ENCODE results near the gene IDH3A. TPM values are rescaled to one million over a fixed set of nuclear protein-coding genes. Genes with fewer than 3 reads are reported as not detected.

Gene IDH3A
- total RNA-seq, 1 experiment from 2014 or later = 115 TPM

DNA sequence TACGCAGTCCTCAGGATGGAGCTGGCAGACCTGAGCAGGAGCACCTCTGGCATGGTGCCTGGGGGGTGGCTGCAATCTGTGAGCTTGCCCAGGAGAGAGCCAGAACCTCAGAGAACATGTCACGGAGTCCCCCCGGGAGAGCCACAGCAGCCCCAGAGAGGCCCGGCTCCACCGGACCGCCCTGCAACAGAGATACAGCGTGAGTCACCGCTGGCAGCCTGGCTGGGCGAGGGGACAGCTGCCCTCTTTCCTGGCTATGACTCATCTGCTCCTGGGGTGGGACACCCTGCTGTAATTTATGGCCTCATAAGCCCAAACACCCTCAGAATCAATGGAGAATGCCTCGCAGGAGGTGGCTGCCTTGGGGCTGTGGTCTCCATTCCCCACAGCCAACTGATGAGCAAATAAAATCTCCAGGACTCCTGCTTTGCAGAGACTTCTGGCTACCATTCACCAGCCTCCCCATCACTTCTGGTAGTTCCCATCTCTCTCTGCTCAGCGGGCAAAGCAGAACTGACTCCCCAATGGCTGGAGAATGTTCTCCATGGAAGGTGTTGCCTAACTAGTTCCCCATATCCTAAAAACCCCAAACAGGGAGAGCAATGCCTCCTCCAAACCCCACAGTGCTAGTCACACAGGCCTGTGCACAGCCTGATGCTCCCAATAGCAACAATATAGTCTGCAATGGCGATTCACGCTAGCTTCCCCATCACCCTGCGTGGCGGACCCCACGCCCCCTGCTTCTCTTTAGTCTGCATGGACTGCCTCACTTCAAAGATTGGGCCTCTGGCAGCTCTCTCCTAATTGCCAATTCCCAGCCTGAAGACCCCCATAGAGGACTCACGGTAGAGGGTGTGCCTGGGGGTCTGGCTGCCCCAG is 63.6 kb downstream of the IDH3A start:
- DNase-seq (ENCODE audit: low read depth, low spot score) (peak; percentile 41), ATAC-seq (peak; percentile 88)
- RAD21 ChIA-PET (ENCODE audit: low non-redundant PET in 1 of 2, low total read pairs in 2 of 2, uncharacterized antibody in 2 of 2, unreplicated experiment in 2 of 2) = no interaction called here
- intact Hi-C loops (cut with micrococcal nuclease) = no loop called here
- Histone ChIP-seq H3K36me3 (ENCODE audit: control insufficient read depth in 1 of 2, insufficient read depth in 2 of 2, low read length in 2 of 2) (no peaks in the 10 kb centered on the region), H3K27me3 (ENCODE audit: insufficient read depth, low read length) (no peaks in the 10 kb centered on the region), H3K9me3 (ENCODE audit: control insufficient read depth in 1 of 2, insufficient read depth in 1 of 2, low read depth in 1 of 2, low read length in 2 of 2) (no peaks in the 10 kb centered on the region), H3K9ac (ENCODE audit: low read length) (no peak overlapping the region), H3K4me2 (ENCODE audit: low read length) (peak overlapping the region; percentile 75), H4K20me1 (ENCODE audit: insufficient read depth) (no peaks in the 10 kb centered on the region), H3K4me3 (replicated peaks in 1 of 2; ENCODE audit: low read depth in 1 of 2, low read length in 2 of 2) (peak overlapping the region; percentile 17 to 28; a peak in 3 of 4 replicates), H2AFZ (ENCODE audit: low read depth, low read length, poor library complexity, severe bottlenecking) (no peak overlapping the region), H3K27ac (ENCODE audit: low read depth, low read length) (peak overlapping the region; percentile 4; the same call in 1 of the 2 replicates), H3K9me2 (ENCODE audit: insufficient read depth) (no peaks in the 10 kb centered on the region), H3K4me1 (ENCODE audit: control insufficient read depth in 1 of 2, insufficient read depth in 2 of 2, low read length in 2 of 2) (peaks cover 45 to 80% of the 10 kb centered on the region in 2 experiments), H3K79me2 (ENCODE audit: insufficient read depth, low read length) (no peaks in the 10 kb centered on the region)
- no TSS peak for BruUV-seq (replicated peaks)
- POLR2A ChIA-PET = no interaction called here
- no peak for TF ChIP-seq EZH2 (IDR thresholded peaks at IDR 0.05)
- TF ChIP-seq TCF7L2 (IDR thresholded peaks at IDR 0.05; ENCODE audit: borderline replicate concordance, extremely low read depth, insufficient read depth, insufficient read length) = peak; percentile 52
- TF ChIP-seq JUND (IDR thresholded peaks at IDR 0.05) = peak; percentile 96
- no peak for TF ChIP-seq SIN3A (IDR thresholded peaks at IDR 0.05; ENCODE audit: low read depth)
- peak; percentile 82 for TF ChIP-seq SP1 (IDR thresholded peaks at IDR 0.05; ENCODE audit: low read depth)
- no peak for TF ChIP-seq YY1 (IDR thresholded peaks at IDR 0.05; ENCODE audit: extremely low read depth, insufficient replicate concordance, low read depth, low read length)
- TF ChIP-seq FOSL1 (IDR thresholded peaks at IDR 0.05; ENCODE audit: low read depth) = peak; percentile 95
- peak; percentile 37; the same call in 1 of the 2 replicates for TF ChIP-seq POLR2AphosphoS5 (IDR thresholded peaks at IDR 0.05; ENCODE audit: low read depth, low read length)
- CTCF ChIA-PET = interaction anchor here (2.6 kb wide), 1 partner anchor 17 kb away, joined by 12 read pairs; no protein-coding TSS in a partner anchor

- Histone ChIP-seq H3K4me3 (replicated peaks in 1 of 2; ENCODE audit: low read depth in 1 of 2, low read length in 2 of 2) (no peak overlapping the region), H3K9me3 (ENCODE audit: control insufficient read depth in 1 of 2, insufficient read depth in 1 of 2, low read depth in 1 of 2, low read length in 2 of 2) (no peaks in the 10 kb centered on the region), H3K9ac (ENCODE audit: low read length) (no peak overlapping the region), H3K36me3 (ENCODE audit: control insufficient read depth in 1 of 2, insufficient read depth in 2 of 2, low read length in 2 of 2) (no peaks in the 10 kb centered on the region), H3K9me2 (ENCODE audit: insufficient read depth) (no peaks in the 10 kb centered on the region), H3K4me1 (ENCODE audit: control insufficient read depth in 1 of 2, insufficient read depth in 2 of 2, low read length in 2 of 2) (peaks cover 45 to 80% of the 10 kb centered on the region in 2 experiments), H4K20me1 (ENCODE audit: insufficient read depth) (no peaks in the 10 kb centered on the region), H2AFZ (ENCODE audit: low read depth, low read length, poor library complexity, severe bottlenecking) (no peak overlapping the region), H3K4me2 (ENCODE audit: low read length) (peak overlapping the region; percentile 75; the same call in 1 of the 2 replicates), H3K79me2 (ENCODE audit: insufficient read depth, low read length) (no peaks in the 10 kb centered on the region), H3K27ac (ENCODE audit: low read depth, low read length) (no peak overlapping the region), H3K27me3 (ENCODE audit: insufficient read depth, low read length) (no peaks in the 10 kb centered on the region)
- POLR2A ChIA-PET = no interaction called here
- intact Hi-C loops (cut with micrococcal nuclease) = no loop called here
- CTCF ChIA-PET = no interaction called here
- ATAC-seq (no peak), DNase-seq (ENCODE audit: low read depth, low spot score) (no peak)
- RAD21 ChIA-PET (ENCODE audit: low non-redundant PET in 1 of 2, low total read pairs in 2 of 2, uncharacterized antibody in 2 of 2, unreplicated experiment in 2 of 2) = no interaction called here
- BruUV-seq (replicated peaks) = no TSS peak
- no peak for TF ChIP-seq YY1 (IDR thresholded peaks at IDR 0.05; ENCODE audit: extremely low read depth, insufficient replicate concordance, low read depth, low read length)
- TF ChIP-seq, protein P1, sequence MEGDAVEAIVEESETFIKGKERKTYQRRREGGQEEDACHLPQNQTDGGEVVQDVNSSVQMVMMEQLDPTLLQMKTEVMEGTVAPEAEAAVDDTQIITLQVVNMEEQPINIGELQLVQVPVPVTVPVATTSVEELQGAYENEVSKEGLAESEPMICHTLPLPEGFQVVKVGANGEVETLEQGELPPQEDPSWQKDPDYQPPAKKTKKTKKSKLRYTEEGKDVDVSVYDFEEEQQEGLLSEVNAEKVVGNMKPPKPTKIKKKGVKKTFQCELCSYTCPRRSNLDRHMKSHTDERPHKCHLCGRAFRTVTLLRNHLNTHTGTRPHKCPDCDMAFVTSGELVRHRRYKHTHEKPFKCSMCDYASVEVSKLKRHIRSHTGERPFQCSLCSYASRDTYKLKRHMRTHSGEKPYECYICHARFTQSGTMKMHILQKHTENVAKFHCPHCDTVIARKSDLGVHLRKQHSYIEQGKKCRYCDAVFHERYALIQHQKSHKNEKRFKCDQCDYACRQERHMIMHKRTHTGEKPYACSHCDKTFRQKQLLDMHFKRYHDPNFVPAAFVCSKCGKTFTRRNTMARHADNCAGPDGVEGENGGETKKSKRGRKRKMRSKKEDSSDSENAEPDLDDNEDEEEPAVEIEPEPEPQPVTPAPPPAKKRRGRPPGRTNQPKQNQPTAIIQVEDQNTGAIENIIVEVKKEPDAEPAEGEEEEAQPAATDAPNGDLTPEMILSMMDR (IDR thresholded peaks at IDR 0.05 in 2 of 3, conservative IDR thresholded peaks at IDR 0.05 in 1 of 3; ENCODE audit: borderline replicate concordance in 1 of 3, insufficient read depth in 1 of 3, low read depth in 2 of 3, low read length in 2 of 3) = no peak
- no peak for TF ChIP-seq CEBPB (IDR thresholded peaks at IDR 0.05; ENCODE audit: low read depth)
- TF ChIP-seq CBX3 (IDR thresholded peaks at IDR 0.05; ENCODE audit: low read depth) = no peak
- no peak for TF ChIP-seq SIN3A (IDR thresholded peaks at IDR 0.05; ENCODE audit: low read depth)
- TF ChIP-seq, protein P2, sequence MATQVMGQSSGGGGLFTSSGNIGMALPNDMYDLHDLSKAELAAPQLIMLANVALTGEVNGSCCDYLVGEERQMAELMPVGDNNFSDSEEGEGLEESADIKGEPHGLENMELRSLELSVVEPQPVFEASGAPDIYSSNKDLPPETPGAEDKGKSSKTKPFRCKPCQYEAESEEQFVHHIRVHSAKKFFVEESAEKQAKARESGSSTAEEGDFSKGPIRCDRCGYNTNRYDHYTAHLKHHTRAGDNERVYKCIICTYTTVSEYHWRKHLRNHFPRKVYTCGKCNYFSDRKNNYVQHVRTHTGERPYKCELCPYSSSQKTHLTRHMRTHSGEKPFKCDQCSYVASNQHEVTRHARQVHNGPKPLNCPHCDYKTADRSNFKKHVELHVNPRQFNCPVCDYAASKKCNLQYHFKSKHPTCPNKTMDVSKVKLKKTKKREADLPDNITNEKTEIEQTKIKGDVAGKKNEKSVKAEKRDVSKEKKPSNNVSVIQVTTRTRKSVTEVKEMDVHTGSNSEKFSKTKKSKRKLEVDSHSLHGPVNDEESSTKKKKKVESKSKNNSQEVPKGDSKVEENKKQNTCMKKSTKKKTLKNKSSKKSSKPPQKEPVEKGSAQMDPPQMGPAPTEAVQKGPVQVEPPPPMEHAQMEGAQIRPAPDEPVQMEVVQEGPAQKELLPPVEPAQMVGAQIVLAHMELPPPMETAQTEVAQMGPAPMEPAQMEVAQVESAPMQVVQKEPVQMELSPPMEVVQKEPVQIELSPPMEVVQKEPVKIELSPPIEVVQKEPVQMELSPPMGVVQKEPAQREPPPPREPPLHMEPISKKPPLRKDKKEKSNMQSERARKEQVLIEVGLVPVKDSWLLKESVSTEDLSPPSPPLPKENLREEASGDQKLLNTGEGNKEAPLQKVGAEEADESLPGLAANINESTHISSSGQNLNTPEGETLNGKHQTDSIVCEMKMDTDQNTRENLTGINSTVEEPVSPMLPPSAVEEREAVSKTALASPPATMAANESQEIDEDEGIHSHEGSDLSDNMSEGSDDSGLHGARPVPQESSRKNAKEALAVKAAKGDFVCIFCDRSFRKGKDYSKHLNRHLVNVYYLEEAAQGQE (IDR thresholded peaks at IDR 0.05; ENCODE audit: low read depth) = no peak
- no peak for TF ChIP-seq ZNF274 (IDR thresholded peaks at IDR 0.05; ENCODE audit: low read depth, low read length)
- TF ChIP-seq EZH2 (IDR thresholded peaks at IDR 0.05) = no peak
- TF ChIP-seq ZFX (IDR thresholded peaks at IDR 0.05) = no peak
Measured at GRCh38 chr15:78213425-78213750, 64.2 kb downstream of the IDH3A start.
